GM10248 (cell line): ENCODE data around the gene SHROOM1.

ENCODE experiments used
- CTCF ChIA-PET: fragments of 300-600 bp; sonication (Branson Sonifier 250); formaldehyde crosslinking; extraction: SDS; loops from one replicate; lab custom pipeline; 2021; ENCODE audit warnings: antibody characterized with exemption; lab: Yijun Ruan, JAX
- POLR2A ChIA-PET: fragments of 350-650 bp; sonication (Branson Sonifier 250); formaldehyde crosslinking; extraction: SDS; loops from one replicate; lab custom pipeline; 2020; ENCODE audit warnings: antibody characterized with exemption; lab: Yijun Ruan, JAX
- DNase-seq: peaks from one replicate; pipeline ENCODE4 v3.0.0; 2012; ENCODE audit errors: extremely low spot score
- CTCF ChIP-seq: IDR thresholded peaks from 2 replicates; pipeline ENCODE4 v1.5.1; 2012; ENCODE audit warnings: mild to moderate bottlenecking, low read depth; ENCODE audit errors: extremely low read depth, missing control alignments, control extremely low read depth

SHROOM1 gene

GRCh38 chr5:132832612-132833011 lies 2.2 kb upstream of the SHROOM1 start:
- no peak for DNase-seq
- POLR2A ChIA-PET, result no interaction called here
- CTCF ChIA-PET, result interaction anchor here (2.6 to 20.6 kb wide), 3 partner anchors 12 to 50 kb away, joined by 9 to 215 read pairs (median 98); partner anchors contain the start of genes GDF9 and UQCRQ
- TF ChIP-seq CTCF, result no peak

- DNase-seq, result no peak
- CTCF ChIA-PET, result interaction anchor here (1.1 to 20.6 kb wide), 8 partner anchors 10 to 305 kb away, joined by 3 to 215 read pairs (median 6); partner anchors contain the start of genes GDF9 and UQCRQ
- POLR2A ChIA-PET, result no interaction called here
- no peak for TF ChIP-seq CTCF
Observed at GRCh38 chr5:132831095-132831860, 831 bp upstream of the SHROOM1 start.

- POLR2A ChIA-PET, result no interaction called here
- peak; percentile 90 for DNase-seq
- TF ChIP-seq CTCF, result peak; percentile 92
- CTCF ChIA-PET, result interaction anchor here (0.8 to 20.6 kb wide), 18 partner anchors 9 to 329 kb away, joined by 3 to 215 read pairs (median 4); partner anchors contain the start of genes GDF9, LEAP2, SOWAHA and UQCRQ
Observed at GRCh38 chr5:132829742-132830435, 558 bp downstream of the SHROOM1 start.

GRCh38 chr5:132828846-132829494 lies 1.5 kb downstream of the SHROOM1 start:
- POLR2A ChIA-PET, result interaction anchor here (0.8 kb wide), 1 partner anchor 9 kb away, joined by 3 read pairs; no protein-coding TSS in a partner anchor

GRCh38 chr5:132827943-132828673 lies 2.3 kb downstream of the SHROOM1 start:
- no peak for DNase-seq
- no peak for TF ChIP-seq CTCF
- ChIA-PET POLR2A (interaction anchor here (0.8 kb wide), 1 partner anchor 30 kb away, joined by 3 read pairs; no protein-coding TSS in a partner anchor), CTCF (interaction anchor here (1.0 to 20.6 kb wide), 15 partner anchors 8 to 327 kb away, joined by 3 to 215 read pairs (median 6); partner anchors contain the start of genes GDF9, SOWAHA and UQCRQ)

More at GRCh38 chr5:132828846-132829494, 1.5 kb downstream of the SHROOM1 start:
- CTCF ChIA-PET, result interaction anchor here (0.8 to 20.6 kb wide), 20 partner anchors 9 to 328 kb away, joined by 3 to 215 read pairs (median 4); partner anchors contain the start of genes GDF9, SOWAHA and UQCRQ
- no peak for DNase-seq
- no peak for TF ChIP-seq CTCF
